ENCODE measurements around the gene GPR157.

GRCh38 chr1:9073143-9073542, 55.8 kb downstream of the GPR157 start:
- no peak for TF ChIP-seq CTCF (IDR thresholded peaks at IDR 0.05)
- no peak for TF ChIP-seq POLR2A (IDR thresholded peaks at IDR 0.05)

All from uterus (tissue), 2 donors.